Osteoblast (primary cell): Measurements from ENCODE around the gene CCNY. TPM values are rescaled to one million over a fixed set of nuclear protein-coding genes. Genes with fewer than 3 reads are reported as not detected.

ENCODE experiments used
- DNase-seq: peaks from one replicate; pipeline ENCODE4 v3.0.0; 2011; ENCODE audit warnings: low spot score, mixed read lengths; ENCODE audit not compliant: insufficient read length; ENCODE audit errors: missing footprints
- H2AFZ ChIP-seq: 2 replicates; pipeline ENCODE4 v1.6.0; 2011; ENCODE audit warnings: mild to moderate bottlenecking, low read length
- H3K27ac ChIP-seq: 2 replicates; pipeline ENCODE4 v1.5.1; 2011; ENCODE audit warnings: mild to moderate bottlenecking, low read depth, low read length, moderate library complexity
- H3K27me3 ChIP-seq: 2 replicates; pipeline ENCODE4 v1.6.0; 2012; ENCODE audit warnings: mild to moderate bottlenecking, control low read depth, inconsistent platforms, low read length, moderate library complexity; ENCODE audit not compliant: insufficient read depth
- H3K36me3 ChIP-seq: 2 replicates; pipeline ENCODE4 v1.5.1; 2011; ENCODE audit warnings: mild to moderate bottlenecking, low read length, control low read depth, moderate library complexity; ENCODE audit not compliant: insufficient read depth
- H3K4me1 ChIP-seq: 2 replicates; pipeline ENCODE4 v1.5.1; 2011; ENCODE audit warnings: mild to moderate bottlenecking, low read length, control low read depth, moderate library complexity; ENCODE audit not compliant: insufficient read depth
- H3K4me2 ChIP-seq: 2 replicates; pipeline ENCODE4 v1.6.0; 2011; ENCODE audit warnings: mild to moderate bottlenecking, low read length; ENCODE audit not compliant: insufficient read depth
- H3K4me3 ChIP-seq: fragments of 200-600 bp; sonication (generic); 3 replicates; pipeline ENCODE4 v1.5.1; 2012; ENCODE audit warnings: mild to moderate bottlenecking, low read length, inconsistent platforms; ENCODE audit not compliant: insufficient read depth
- H3K79me2 ChIP-seq: 2 replicates; pipeline ENCODE4 v1.6.0; 2012; ENCODE audit warnings: mild to moderate bottlenecking, low read length, control low read depth, inconsistent platforms; ENCODE audit not compliant: insufficient read depth
- H3K9me3 ChIP-seq: 2 replicates; pipeline ENCODE4 v1.5.1; 2011; ENCODE audit warnings: low read depth, low read length, control low read depth
- H4K20me1 ChIP-seq: 2 replicates; pipeline ENCODE4 v1.6.0; 2012; ENCODE audit warnings: mild to moderate bottlenecking, low read length, control low read depth; ENCODE audit not compliant: insufficient read depth
- total RNA-seq: library from RNA; depleted of rRNA; stranded (reverse); fragments of >200 nt; gene quantifications from 2 replicates; pipeline ENCODE4 v1.2.3, GENCODE V29; 2012
- TF ChIP-seq, protein P1 (sequence below): IDR thresholded peaks from 2 replicates; pipeline ENCODE4 v1.5.1; 2011; ENCODE audit warnings: mild to moderate bottlenecking, low read depth, low read length, moderate library complexity; ENCODE audit errors: extremely low read depth

Gene CCNY
- total RNA-seq, 1 donor, result 53.2 TPM

DNA sequence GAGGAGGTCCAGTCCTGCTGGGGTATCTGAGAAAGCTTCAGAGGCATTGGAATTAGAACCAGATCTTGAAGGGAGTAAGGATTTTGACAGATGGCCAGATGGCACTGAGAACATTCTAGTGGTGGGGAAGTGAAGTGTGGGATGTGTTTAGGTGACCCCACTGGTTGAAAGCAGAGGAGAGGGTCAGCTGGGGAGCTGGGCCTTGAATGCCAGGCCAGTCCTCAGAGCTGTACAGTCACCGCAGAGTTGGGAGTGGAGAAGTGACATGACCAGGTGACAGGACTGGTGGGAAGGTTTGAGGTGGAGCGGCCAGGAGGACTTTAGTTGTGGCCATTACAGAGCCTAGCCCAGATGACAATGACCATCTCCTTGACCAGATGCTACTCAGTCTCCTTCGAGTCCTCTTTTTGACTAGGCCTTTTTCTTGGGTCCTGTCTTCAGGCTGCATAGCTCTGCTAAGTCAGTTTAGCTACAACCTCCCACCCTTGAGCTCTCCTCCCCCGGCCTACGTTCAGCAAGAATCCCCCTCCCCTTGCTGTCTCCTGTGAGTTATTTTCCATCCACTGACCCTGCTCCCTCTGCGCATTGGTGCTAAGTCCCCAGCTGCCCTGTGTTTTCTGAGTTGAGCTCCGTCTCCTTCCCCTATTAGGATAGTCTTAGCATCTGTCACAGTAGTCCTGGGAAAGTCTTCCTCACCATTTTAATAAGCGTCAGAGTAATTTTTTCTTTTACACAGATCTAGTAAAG is 56.3 kb downstream of the CCNY start:
- Histone ChIP-seq H3K79me2 (peaks cover 100% of the 10 kb centered on the region), H2AFZ (no peak overlapping the region), H3K27ac (no peak overlapping the region), H3K4me2 (no peak overlapping the region), H3K36me3 (no peaks in the 10 kb centered on the region), H4K20me1 (peaks cover 85% of the 10 kb centered on the region), H3K27me3 (no peaks in the 10 kb centered on the region), H3K4me3 (no peak overlapping the region), H3K4me1 (peaks cover 5% of the 10 kb centered on the region), H3K9me3 (peaks cover 10% of the 10 kb centered on the region)
- DNase-seq, result no peak
- TF ChIP-seq, protein P1, sequence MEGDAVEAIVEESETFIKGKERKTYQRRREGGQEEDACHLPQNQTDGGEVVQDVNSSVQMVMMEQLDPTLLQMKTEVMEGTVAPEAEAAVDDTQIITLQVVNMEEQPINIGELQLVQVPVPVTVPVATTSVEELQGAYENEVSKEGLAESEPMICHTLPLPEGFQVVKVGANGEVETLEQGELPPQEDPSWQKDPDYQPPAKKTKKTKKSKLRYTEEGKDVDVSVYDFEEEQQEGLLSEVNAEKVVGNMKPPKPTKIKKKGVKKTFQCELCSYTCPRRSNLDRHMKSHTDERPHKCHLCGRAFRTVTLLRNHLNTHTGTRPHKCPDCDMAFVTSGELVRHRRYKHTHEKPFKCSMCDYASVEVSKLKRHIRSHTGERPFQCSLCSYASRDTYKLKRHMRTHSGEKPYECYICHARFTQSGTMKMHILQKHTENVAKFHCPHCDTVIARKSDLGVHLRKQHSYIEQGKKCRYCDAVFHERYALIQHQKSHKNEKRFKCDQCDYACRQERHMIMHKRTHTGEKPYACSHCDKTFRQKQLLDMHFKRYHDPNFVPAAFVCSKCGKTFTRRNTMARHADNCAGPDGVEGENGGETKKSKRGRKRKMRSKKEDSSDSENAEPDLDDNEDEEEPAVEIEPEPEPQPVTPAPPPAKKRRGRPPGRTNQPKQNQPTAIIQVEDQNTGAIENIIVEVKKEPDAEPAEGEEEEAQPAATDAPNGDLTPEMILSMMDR, result no peak

DNA sequence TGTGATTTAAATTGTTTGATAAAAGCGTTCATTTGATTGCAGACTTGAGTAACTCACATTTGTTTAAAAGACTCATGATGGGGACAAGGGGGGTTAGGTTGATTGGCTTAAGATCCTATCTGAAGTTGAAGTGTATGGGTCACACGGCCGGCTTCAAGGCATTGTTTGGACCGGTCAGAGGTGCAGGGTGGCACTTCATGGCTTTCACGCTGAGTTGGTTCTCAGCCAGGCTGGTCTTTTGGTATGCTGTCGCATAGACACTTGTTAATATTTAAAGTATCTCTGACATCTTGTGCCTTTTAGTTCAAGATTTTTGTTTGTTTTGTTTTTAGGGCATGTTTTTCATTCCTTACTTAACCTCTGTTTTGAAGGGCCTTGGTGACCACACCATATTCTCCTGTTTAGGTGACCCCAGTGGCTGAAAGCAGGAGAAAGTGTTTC is 58.1 kb downstream of the CCNY start:
- no peak overlapping the region for H3K4me2 ChIP-seq
- no peak overlapping the region for H2AFZ ChIP-seq
- no peaks in the 10 kb centered on the region for H3K36me3 ChIP-seq
- peaks cover 10% of the 10 kb centered on the region for H3K9me3 ChIP-seq
- no peak for DNase-seq
- no peak overlapping the region for H3K4me3 ChIP-seq
- H3K27me3 ChIP-seq, result no peaks in the 10 kb centered on the region
- peaks cover 100% of the 10 kb centered on the region for H3K79me2 ChIP-seq
- no peak overlapping the region for H3K27ac ChIP-seq
- TF ChIP-seq, protein P1, result no peak
- H4K20me1 ChIP-seq, result peaks cover 89% of the 10 kb centered on the region
- no peaks in the 10 kb centered on the region for H3K4me1 ChIP-seq

DNA sequence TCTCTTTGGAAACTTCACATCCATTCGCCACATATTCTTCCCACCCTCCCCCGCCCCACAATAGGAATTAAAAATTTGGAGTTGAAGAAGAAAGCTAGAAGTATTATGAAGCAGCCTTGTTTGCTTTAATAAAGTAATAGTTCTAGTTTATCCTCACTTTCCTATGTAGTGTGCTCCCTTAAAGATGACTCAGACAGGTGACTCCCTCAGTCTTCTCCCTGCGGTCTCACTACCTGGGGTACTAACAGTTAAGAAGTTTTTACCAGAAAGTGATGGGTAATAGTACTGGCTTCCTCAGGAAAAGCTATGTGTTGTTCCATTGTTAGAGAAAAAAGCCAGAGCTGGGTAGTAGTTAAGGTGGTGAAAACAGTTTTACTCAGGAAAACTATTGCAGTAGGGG is 58.6 kb downstream of the CCNY start:
- peaks cover 100% of the 10 kb centered on the region for H3K79me2 ChIP-seq
- no peaks in the 10 kb centered on the region for H3K36me3 ChIP-seq
- no peak overlapping the region for H3K27ac ChIP-seq
- H3K4me3 ChIP-seq, result no peak overlapping the region
- H3K4me2 ChIP-seq, result no peak overlapping the region
- H3K4me1 ChIP-seq, result no peaks in the 10 kb centered on the region
- H4K20me1 ChIP-seq, result peaks cover 90% of the 10 kb centered on the region
- no peaks in the 10 kb centered on the region for H3K27me3 ChIP-seq
- peaks cover 10% of the 10 kb centered on the region for H3K9me3 ChIP-seq
- DNase-seq, result no peak
- TF ChIP-seq, protein P1, result no peak
- H2AFZ ChIP-seq, result no peak overlapping the region

DNA sequence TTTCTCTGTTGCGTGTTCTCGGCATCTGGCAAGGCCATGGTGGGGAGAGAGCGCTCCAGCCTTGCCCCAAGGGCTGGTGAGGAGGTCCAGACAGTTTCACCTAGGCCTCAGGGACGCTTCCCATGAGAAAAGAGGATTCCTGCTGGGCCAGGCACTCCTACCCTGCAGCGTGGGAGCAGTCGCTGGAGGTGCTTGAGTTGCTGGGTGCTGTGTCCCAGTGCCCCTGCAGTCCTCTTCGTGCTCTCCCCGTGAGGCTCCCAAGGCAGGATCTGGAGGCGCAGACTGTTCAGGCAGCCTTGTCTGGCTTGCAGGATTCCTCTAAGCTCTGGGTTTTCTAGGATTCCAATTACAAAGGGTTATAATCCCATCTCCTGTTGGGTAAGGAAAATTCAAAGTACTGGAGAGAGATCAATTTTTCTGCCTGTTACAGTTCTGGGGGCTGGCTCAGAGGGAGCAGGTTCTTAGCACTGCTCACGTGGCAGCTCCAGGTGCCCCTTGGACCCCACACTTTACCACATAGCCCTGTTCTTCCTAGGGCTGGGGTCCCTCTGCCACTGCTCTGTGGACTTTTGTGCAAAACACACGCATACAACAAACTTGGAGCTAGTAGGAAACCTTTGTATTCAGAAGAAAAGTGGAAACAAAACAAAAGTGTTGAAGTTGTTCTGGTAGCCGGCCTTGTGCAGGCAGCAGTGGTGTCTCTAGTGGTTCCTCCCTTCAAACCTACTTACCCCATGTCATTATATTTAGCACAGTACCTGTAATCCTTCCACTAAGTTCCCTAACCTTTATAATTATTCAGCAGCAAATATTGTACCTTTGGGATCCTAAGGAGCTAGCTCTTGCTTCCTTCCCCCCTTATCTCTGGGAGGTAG is 60.5 kb downstream of the CCNY start:
- DNase-seq, result no peak
- peaks cover 86% of the 10 kb centered on the region for H4K20me1 ChIP-seq
- no peaks in the 10 kb centered on the region for H3K4me1 ChIP-seq
- TF ChIP-seq, protein P1, result no peak
- H3K9me3 ChIP-seq, result no peaks in the 10 kb centered on the region
- no peak overlapping the region for H3K4me2 ChIP-seq
- H3K79me2 ChIP-seq, result peaks cover 100% of the 10 kb centered on the region
- H3K27me3 ChIP-seq, result no peaks in the 10 kb centered on the region
- H2AFZ ChIP-seq, result no peak overlapping the region
- H3K4me3 ChIP-seq, result no peak overlapping the region
- H3K36me3 ChIP-seq, result no peaks in the 10 kb centered on the region
- no peak overlapping the region for H3K27ac ChIP-seq
